ENCODE measurements around the gene USP15.
"Not testable (repeated sequence)": the region's sequence is repeated elsewhere in the genome, so short reads cannot be mapped to it uniquely, and the experiment has no call there.

The USP15 gene

DNA sequence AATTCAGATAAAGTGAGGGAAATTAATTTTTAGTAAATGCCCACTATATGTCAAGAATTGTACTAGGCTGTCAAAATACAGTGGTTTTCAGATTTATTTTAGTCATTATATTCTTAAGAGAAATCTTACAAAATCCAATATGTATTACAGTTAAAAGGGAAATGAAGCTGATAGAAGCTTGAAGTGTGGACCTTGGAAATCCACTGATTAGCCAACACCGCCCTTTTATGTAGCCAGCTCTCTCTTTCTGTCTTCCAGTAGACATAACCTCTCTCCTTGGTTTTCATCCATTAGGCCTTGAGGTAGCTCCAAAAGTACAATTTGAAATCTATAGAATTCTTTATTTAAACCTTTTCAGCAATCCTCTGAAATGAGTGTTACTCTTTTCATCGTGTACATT lies 63.2 kb downstream of the USP15 start:
- ATAC-seq (no peak), DNase-seq (no peak)

DNA sequence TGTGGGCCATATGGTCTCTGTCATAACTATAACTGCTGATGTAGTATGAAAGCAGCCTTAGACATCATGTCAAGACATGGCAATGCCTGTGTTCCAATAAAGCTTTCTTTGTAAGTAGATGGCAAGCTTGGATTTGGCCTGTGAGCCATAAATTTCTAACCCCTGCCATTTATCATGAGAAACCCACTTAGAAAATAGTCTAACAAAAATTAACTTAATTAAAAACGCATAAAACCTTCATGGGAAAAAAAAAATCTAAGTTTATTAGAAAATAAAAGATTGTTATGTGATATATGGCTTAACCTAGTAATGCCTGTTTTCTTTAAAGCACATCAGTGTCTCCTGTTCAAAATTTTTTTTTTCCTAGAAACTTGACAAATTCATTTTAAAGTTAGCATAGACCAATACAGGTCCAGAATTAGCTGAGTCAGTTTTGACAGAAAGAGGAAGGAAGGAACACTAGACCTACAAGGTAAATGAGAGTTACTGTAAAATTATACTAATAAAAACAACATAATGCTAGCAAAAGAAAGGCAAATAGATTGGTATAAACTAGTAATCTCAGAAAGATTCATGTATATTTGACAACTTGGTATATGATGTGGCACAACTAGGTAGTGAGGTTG lies 68.2 kb downstream of the USP15 start:
- DNase-seq (no peak), ATAC-seq (no peak)

DNA sequence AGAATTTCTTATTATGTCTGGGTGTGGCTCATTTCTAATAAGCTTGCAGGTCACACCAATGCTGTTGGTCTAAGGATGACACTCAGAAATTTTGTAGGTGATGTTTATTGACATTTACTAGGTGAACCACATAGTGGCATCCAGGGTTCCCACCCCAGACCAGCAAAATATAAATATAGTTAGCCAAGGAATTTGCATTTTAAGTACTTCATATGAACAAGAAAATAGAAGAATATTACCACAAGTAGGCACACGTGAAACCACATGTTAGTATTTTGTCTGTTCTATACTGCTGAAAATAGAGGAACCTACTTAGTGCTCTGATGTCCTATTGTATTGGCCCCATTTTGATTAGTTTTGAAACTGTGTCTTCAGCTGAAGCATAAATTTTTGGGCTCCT lies 71.1 kb downstream of the USP15 start:
- ATAC-seq, result no peak
- no peak for DNase-seq

GRCh38 chr12:62332598-62332997 lies 72.4 kb downstream of the USP15 start:
- ATAC-seq (no peak), DNase-seq (no peak)

DNA sequence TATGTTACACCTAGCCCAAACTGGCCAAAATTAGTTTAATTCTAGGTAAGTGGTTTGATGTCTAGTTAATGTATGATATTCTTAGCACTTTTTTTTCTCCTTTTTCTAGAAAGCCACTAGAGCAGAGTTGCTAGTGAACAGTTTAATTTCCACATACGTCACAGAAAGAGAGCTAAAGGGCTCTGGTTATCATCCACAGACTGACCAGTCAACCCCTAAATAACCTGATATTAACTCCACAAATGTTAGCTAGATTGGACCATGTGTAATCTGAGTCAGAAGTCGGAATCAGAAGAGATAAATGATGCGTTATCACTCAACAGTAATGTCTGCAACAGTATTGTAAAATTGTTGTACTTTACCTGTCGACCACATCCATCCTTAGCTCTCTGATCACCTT lies 74.9 kb downstream of the USP15 start:
- ATAC-seq (no peak), DNase-seq (no peak)

DNA sequence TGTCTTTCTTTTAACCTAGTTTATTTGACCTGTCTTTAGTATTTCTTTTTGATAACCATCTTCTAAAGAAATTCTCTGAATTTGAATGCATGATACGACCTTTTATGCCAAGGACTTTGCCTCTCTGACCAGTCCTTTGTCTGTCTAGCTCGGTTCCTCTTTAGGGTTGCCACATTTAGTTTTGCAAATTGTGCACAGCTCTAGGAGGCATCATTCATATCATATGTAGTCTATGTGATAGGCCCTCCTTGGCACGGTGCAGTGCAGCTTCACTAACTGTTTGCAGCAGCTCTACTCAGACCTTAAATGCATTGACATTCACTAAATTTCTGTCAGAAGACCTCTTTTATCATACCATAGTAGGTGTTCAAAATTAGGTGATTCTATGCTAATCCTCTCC lies 75.6 kb downstream of the USP15 start:
- ATAC-seq, result no peak

GRCh38 chr12:62337643-62338042 lies 77.4 kb downstream of the USP15 start:
- not testable (repeated sequence) for ATAC-seq, DNase-seq

More for the DNA sequence above, 75.6 kb downstream of the USP15 start:
- no peak for DNase-seq

DNA sequence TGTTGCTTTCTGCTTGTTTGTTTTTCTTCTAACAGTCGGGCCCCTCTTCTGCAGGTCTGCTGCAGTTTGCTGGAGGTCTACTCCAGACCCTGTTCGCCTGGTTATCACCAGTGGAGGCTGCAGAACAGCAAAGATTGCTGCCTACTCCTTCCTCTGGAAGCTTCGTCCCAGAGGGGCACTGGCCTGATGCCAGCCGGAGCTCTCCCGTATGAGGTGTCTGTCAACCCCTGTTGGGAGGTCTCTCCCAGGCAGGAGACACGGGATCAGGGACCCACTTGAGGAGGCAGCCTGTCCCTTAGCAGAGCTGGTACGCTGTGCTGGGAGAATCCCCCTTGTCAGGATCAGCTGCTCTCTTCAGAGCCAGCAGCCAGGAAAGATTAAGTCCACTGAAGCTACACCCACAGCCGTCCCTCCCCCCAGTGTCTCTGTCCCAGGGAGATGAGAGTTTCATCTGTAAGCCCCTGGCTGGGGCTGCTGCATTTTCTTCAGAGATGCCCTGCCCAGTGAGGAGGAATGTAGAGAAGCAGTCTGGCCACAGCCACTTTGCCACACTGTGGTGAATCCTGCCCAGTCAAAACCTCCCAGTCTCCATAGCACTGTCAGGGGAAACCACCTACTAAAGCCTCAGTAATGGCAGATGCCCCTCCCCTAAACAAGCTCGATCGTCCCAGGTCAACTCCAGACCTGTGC lies 82.6 kb downstream of the USP15 start:
- not testable (repeated sequence) for ATAC-seq, DNase-seq

- not testable (repeated sequence) for DNase-seq, ATAC-seq
Observed at GRCh38 chr12:62343304-62344120, 83.3 kb downstream of the USP15 start.

GRCh38 chr12:62344731-62345556 lies 84.7 kb downstream of the USP15 start:
- ATAC-seq, DNase-seq: not testable (repeated sequence)

DNA sequence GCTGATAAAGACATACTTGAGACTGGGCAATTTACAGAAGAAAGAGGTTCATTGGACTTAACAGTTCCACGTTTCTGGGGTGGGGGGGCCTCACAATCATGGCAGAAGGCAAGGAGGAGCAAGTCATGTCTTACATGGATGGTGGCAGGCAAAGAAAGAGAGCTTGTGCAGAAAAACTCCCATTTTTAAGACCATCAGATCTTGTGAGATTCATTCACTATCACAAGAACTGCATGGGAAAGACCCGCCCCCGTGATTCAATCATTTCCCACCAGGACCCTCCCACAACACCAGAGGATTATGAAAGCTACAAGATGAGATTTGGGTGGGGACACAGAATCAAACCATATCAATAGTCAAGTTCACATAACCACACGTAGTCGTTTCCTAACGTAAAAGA lies 85.5 kb downstream of the USP15 start:
- ATAC-seq, result no peak
- DNase-seq, result no peak

DNA sequence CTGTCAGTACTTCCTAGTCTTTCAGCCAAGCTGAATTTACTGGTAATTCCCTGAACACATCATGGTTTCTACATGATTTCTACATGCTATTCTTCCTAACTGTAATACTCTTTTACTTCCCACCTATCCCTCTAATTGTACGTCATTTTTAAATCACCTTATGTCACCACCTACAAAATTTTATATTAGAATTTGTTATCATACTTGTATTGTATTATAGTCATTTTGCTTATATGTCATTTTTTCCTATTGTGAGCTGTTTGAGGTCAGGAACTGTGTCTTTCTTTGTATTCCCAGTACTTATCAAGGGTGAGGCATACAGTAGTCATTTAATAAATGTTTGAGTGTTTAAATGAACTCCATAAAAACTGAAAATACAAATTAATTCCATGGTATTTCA lies 86.6 kb downstream of the USP15 start:
- ATAC-seq (no peak), DNase-seq (no peak)

- DNase-seq, result no peak
- no peak for ATAC-seq
Observed at GRCh38 chr12:62347922-62348650, 87.9 kb downstream of the USP15 start.

GRCh38 chr12:62350554-62350953 lies 90.3 kb downstream of the USP15 start:
- no peak for ATAC-seq
- DNase-seq, result no peak

DNA sequence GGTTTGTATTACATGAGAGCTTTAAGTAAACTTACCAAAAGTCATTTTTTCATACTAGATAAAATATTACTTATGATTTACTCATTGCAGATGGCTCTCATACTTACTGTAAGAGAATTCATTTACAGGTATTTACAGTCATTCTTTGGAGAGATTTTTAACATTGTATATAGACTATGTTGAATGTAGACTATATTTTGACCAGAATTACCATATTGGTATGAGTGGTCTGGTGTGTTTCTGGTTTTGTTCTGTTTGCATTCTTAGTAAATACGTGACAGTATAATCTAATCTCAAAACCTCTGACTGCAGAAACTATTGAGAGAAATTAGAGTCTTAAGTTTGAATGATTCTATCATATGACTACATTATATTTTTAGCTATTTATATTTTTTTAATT lies 91.1 kb downstream of the USP15 start:
- ATAC-seq (no peak), DNase-seq (no peak)

DNA sequence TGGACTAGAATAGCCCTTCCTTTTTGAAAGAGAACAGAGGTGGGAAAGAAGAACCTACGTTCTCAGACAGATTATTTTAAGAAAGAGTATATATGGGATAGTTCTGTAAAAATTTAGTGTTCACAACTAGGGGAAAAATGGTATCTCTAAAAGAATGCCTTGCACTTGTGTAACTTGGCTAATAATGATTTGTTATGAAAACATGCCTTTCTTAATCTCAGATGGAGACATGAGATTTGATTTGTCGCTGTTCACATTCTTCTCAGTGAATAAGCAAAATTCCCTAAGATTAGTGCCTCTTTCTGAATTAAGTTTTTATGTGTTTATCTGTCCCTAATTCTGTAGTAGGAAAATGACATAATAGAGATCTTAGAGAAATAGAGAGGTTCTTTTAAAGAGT lies 100.8 kb downstream of the USP15 start:
- ATAC-seq (no peak), DNase-seq (no peak)

DNA sequence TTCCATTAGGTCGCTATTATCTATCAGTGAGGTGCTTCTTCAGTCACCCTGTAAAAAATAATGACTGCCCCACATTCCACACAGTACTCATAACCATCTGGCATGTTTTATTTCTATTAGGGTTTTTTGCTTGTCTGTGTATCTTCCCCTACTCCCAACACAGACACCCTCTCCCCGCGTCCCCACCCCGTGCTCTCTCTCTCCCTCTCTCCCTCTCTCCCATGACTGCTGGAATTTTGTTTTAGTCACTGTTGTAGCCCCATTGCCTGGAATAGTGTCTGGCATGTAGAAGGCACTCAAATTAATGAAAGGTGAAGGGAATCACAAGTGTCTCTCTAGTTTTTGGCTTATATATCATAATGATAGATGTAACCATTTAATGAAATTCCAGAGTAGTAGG lies 103.3 kb downstream of the USP15 start:
- DNase-seq (no peak), ATAC-seq (no peak)

GRCh38 chr12:62364697-62365096 lies 104.5 kb downstream of the USP15 start:
- DNase-seq, result not testable (repeated sequence)

DNA sequence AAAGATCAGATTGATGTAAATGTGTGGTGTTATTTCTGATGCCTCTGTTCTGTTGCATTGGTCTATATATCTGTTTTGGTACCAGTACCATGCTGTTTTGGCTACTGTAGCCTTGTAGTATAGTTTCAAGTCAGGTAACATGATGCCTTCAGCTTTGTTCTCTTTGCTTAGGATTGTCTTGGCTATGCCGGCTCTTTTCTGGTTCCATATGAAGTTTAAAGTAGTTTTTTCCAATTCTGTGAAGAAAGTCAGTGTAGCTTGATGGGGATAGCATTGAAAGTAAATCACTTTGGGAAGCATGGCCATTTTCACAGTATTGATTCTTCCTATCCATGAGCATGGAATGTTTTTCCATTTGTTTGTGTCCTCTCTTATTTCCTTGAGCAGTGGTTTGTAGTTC lies 105.6 kb downstream of the USP15 start:
- not testable (repeated sequence) for DNase-seq, ATAC-seq

More at GRCh38 chr12:62364697-62365096, 104.5 kb downstream of the USP15 start:
- not testable (repeated sequence) for ATAC-seq

DNA sequence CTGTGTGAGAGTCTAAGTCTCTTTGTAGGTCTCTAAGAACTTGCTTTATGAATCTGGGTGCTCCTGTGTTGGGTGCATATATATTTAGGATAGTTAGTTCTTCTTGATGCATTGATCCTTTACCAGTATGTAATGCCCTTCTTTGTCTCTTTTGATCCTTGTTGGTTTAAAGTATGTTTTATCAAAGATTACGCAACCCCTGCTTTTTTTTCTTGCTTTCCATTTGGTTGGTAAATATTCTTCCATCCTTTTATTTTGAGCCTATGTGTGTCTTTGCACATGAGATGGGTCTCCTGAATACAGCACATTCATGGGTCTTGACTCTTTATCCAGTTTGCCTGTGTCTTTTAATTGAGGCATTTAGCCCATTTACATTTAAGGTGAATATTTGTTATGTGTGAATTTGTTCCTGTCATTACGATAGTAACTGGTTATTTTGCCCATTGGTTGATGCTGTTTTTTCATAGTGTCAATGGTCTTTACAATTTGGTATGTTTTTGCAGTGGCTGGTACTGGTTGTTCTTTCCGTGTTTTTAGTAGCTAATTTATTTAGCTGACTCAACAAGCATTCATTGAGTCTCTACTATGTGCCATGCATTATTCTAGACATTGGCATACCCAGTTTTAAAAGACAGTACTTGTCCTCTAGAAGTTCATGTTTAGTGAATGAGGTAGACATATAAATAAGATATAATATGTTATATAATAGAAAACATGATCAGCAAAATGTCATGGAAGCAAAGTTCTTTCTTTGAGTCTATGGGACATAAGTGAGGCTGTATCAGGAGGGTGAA lies 108.4 kb downstream of the USP15 start:
- not testable (repeated sequence) for ATAC-seq

GRCh38 chr12:62370189-62370588 lies 110.0 kb downstream of the USP15 start:
- no peak for DNase-seq
- no peak for ATAC-seq

More for the DNA sequence above, 108.4 kb downstream of the USP15 start:
- not testable (repeated sequence) for DNase-seq

Measured in stimulated activated naive CD8-positive, alpha-beta T cell treated with anti-CD3 and anti-CD28 coated beads, Interleukin-15, Interleukin-2, amounts not matched to agents 100 U/mL and 50 U/mL, for 24 hours (primary cell).